ENCODE measurements around the gene NUBP1. TPM values are rescaled to one million over a fixed set of nuclear protein-coding genes. Genes with fewer than 3 reads are reported as not detected.
A peak's percentile ranks its signal among the peaks of the same experiment; 100 is the strongest.
"Not testable (repeated sequence)": the region's sequence is repeated elsewhere in the genome, so short reads cannot be mapped to it uniquely, and the experiment has no call there.

NUBP1 gene
- total RNA-seq, 2 experiments from 2014 or later, result 22.3 to 23.0 TPM

GRCh38 chr16:10738231-10739077, 5.2 kb upstream of the NUBP1 start:
- no peak overlapping the region for H3K4me3 Mint-ChIP-seq
- intact Hi-C loops (cut with micrococcal nuclease), result no loop called here
- H3K4me1 Mint-ChIP-seq (ENCODE audit: low read depth), result peaks cover 24% of the 10 kb centered on the region
- no peaks in the 10 kb centered on the region for H3K27me3 Mint-ChIP-seq (ENCODE audit: low read depth)
- no peaks in the 10 kb centered on the region for H3K9me3 Mint-ChIP-seq
- peak; percentile 65 for DNase-seq
- CTCF ChIA-PET, result interaction anchor here (0.7 to 4.2 kb wide), 5 partner anchors 57 to 481 kb away, joined by 3 to 32 read pairs (median 5); no protein-coding TSS in a partner anchor
- no peak overlapping the region for H3K27ac Mint-ChIP-seq
- no peaks in the 10 kb centered on the region for H3K36me3 Mint-ChIP-seq (ENCODE audit: low read depth)

- no peak overlapping the region for H3K27ac Mint-ChIP-seq
Observed at GRCh38 chr16:10740000-10740844, 3.4 kb upstream of the NUBP1 start.

GRCh38 chr16:10740845-10741208, 2.8 kb upstream of the NUBP1 start:
- H3K9me3 Mint-ChIP-seq, result no peaks in the 10 kb centered on the region
- H3K36me3 Mint-ChIP-seq (ENCODE audit: low read depth), result peaks cover 4% of the 10 kb centered on the region
- H3K4me1 Mint-ChIP-seq (ENCODE audit: low read depth), result peaks cover 37% of the 10 kb centered on the region
- no peaks in the 10 kb centered on the region for H3K27me3 Mint-ChIP-seq (ENCODE audit: low read depth)
- intact Hi-C loops (cut with micrococcal nuclease), result loop anchor here (5.0 to 10.0 kb wide), 7 partner anchors 131 to 1344 kb away; partner anchors contain the start of genes ATF7IP2, GSPT1 and SOCS1
- no peak overlapping the region for H3K27ac Mint-ChIP-seq
- CTCF ChIA-PET, result interaction anchor here (1.0 kb wide), 1 partner anchor 220 kb away, joined by 3 read pairs; no protein-coding TSS in a partner anchor
- H3K4me3 Mint-ChIP-seq, result no peak overlapping the region
- DNase-seq, result no peak

More at GRCh38 chr16:10740000-10740844, 3.4 kb upstream of the NUBP1 start:
- no peaks in the 10 kb centered on the region for H3K9me3 Mint-ChIP-seq
- no peak overlapping the region for H3K4me3 Mint-ChIP-seq
- H3K27me3 Mint-ChIP-seq (ENCODE audit: low read depth), result no peaks in the 10 kb centered on the region
- H3K36me3 Mint-ChIP-seq (ENCODE audit: low read depth), result peaks cover 4% of the 10 kb centered on the region
- H3K4me1 Mint-ChIP-seq (ENCODE audit: low read depth), result peaks cover 31% of the 10 kb centered on the region
- DNase-seq, result no peak
- intact Hi-C loops (cut with micrococcal nuclease), result loop anchor here (5.0 to 10.0 kb wide), 7 partner anchors 132 to 1345 kb away; partner anchors contain the start of genes ATF7IP2, GSPT1 and SOCS1
- CTCF ChIA-PET, result interaction anchor here (0.8 to 1.0 kb wide), 2 partner anchors 179 to 219 kb away, joined by 3 read pairs; no protein-coding TSS in a partner anchor

GRCh38 chr16:10741249-10741648, 2.4 kb upstream of the NUBP1 start:
- not testable (repeated sequence) for H3K27ac Mint-ChIP-seq; H3K9me3 Mint-ChIP-seq; DNase-seq; H3K4me3 Mint-ChIP-seq; H3K27me3 Mint-ChIP-seq (ENCODE audit: low read depth); H3K36me3 Mint-ChIP-seq (ENCODE audit: low read depth)
- CTCF ChIA-PET, result interaction anchor here (1.0 kb wide), 1 partner anchor 220 kb away, joined by 3 read pairs; no protein-coding TSS in a partner anchor
- peaks cover 38% of the 10 kb centered on the region for H3K4me1 Mint-ChIP-seq (ENCODE audit: low read depth)
- intact Hi-C loops (cut with micrococcal nuclease), result loop anchor here (5.0 to 10.0 kb wide), 7 partner anchors 131 to 1344 kb away; partner anchors contain the start of genes ATF7IP2, GSPT1 and SOCS1

GRCh38 chr16:10741844-10742243, 1.8 kb upstream of the NUBP1 start:
- H3K36me3 Mint-ChIP-seq (ENCODE audit: low read depth), result peaks cover 4% of the 10 kb centered on the region
- H3K4me3 Mint-ChIP-seq, result no peak overlapping the region
- intact Hi-C loops (cut with micrococcal nuclease), result loop anchor here (5.0 to 10.0 kb wide), 7 partner anchors 130 to 1343 kb away; partner anchors contain the start of genes ATF7IP2, GSPT1 and SOCS1
- DNase-seq, result no peak
- CTCF ChIA-PET, result interaction anchor here (0.7 kb wide), 1 partner anchor 173 kb away, joined by 3 read pairs; no protein-coding TSS in a partner anchor
- H3K27ac Mint-ChIP-seq, result no peak overlapping the region
- H3K27me3 Mint-ChIP-seq (ENCODE audit: low read depth), result no peaks in the 10 kb centered on the region
- peaks cover 38% of the 10 kb centered on the region for H3K4me1 Mint-ChIP-seq (ENCODE audit: low read depth)
- H3K9me3 Mint-ChIP-seq, result no peaks in the 10 kb centered on the region

GRCh38 chr16:10743227-10743609, 424 bp upstream of the NUBP1 start:
- peaks cover 31% of the 10 kb centered on the region for H3K4me1 Mint-ChIP-seq (ENCODE audit: low read depth)
- H3K36me3 Mint-ChIP-seq (ENCODE audit: low read depth), result peaks cover 4% of the 10 kb centered on the region
- no peaks in the 10 kb centered on the region for H3K9me3 Mint-ChIP-seq
- CTCF ChIA-PET, result interaction anchor here (1.2 kb wide), 1 partner anchor 11 kb away, joined by 4 read pairs; no protein-coding TSS in a partner anchor
- no peaks in the 10 kb centered on the region for H3K27me3 Mint-ChIP-seq (ENCODE audit: low read depth)
- no peak for DNase-seq
- H3K4me3 Mint-ChIP-seq, result peak overlapping the region; percentile 90
- intact Hi-C loops (cut with micrococcal nuclease), result loop anchor here (5.0 to 10.0 kb wide), 7 partner anchors 129 to 1342 kb away; partner anchors contain the start of genes ATF7IP2, GSPT1 and SOCS1
- peak overlapping the region; percentile 100 for H3K27ac Mint-ChIP-seq

GRCh38 chr16:10744370-10745030, 858 bp downstream of the NUBP1 start:
- no peak for DNase-seq
- H3K4me3 Mint-ChIP-seq, result peak overlapping the region; percentile 90
- peak overlapping the region; percentile 100 for H3K27ac Mint-ChIP-seq
- peaks cover 7% of the 10 kb centered on the region for H3K36me3 Mint-ChIP-seq (ENCODE audit: low read depth)
- no peaks in the 10 kb centered on the region for H3K9me3 Mint-ChIP-seq
- intact Hi-C loops (cut with micrococcal nuclease), result loop anchor here (1.0 to 10.0 kb wide), 9 partner anchors 128 to 1340 kb away; partner anchors contain the start of genes ATF7IP2, DEXI, GSPT1 and SOCS1
- H3K27me3 Mint-ChIP-seq (ENCODE audit: low read depth), result no peaks in the 10 kb centered on the region
- CTCF ChIA-PET, result interaction anchor here (0.6 to 2.1 kb wide), 10 partner anchors 9 to 1736 kb away, joined by 3 to 11 read pairs (median 3); partner anchors contain the start of gene DEXI
- peaks cover 29% of the 10 kb centered on the region for H3K4me1 Mint-ChIP-seq (ENCODE audit: low read depth)

GRCh38 chr16:10745841-10746240, 2.2 kb downstream of the NUBP1 start:
- Mint-ChIP-seq H3K36me3 (ENCODE audit: low read depth) (peaks cover 7% of the 10 kb centered on the region), H3K27me3 (ENCODE audit: low read depth) (no peaks in the 10 kb centered on the region), H3K4me3 (peak overlapping the region; percentile 5), H3K4me1 (ENCODE audit: low read depth) (peaks cover 30% of the 10 kb centered on the region), H3K27ac (no peak overlapping the region), H3K9me3 (no peaks in the 10 kb centered on the region)
- CTCF ChIA-PET, result no interaction called here
- DNase-seq, result no peak
- intact Hi-C loops (cut with micrococcal nuclease), result loop anchor here (2.0 to 10.0 kb wide), 5 partner anchors 173 to 1339 kb away; partner anchors contain the start of gene SOCS1

GRCh38 chr16:10750793-10751192, 7.2 kb downstream of the NUBP1 start:
- CTCF ChIA-PET, result interaction anchor here (0.7 kb wide), 1 partner anchor 1648 kb away, joined by 3 read pairs; no protein-coding TSS in a partner anchor
- intact Hi-C loops (cut with micrococcal nuclease), result no loop called here
- H3K27me3 Mint-ChIP-seq (ENCODE audit: low read depth), result no peaks in the 10 kb centered on the region
- peaks cover 30% of the 10 kb centered on the region for H3K4me1 Mint-ChIP-seq (ENCODE audit: low read depth)
- H3K4me3 Mint-ChIP-seq, result no peak overlapping the region
- no peak for DNase-seq
- no peaks in the 10 kb centered on the region for H3K9me3 Mint-ChIP-seq
- no peak overlapping the region for H3K27ac Mint-ChIP-seq
- H3K36me3 Mint-ChIP-seq (ENCODE audit: low read depth), result peaks cover 12% of the 10 kb centered on the region

- Mint-ChIP-seq H3K27me3 (ENCODE audit: low read depth) (no peaks in the 10 kb centered on the region), H3K9me3 (no peaks in the 10 kb centered on the region), H3K4me1 (ENCODE audit: low read depth) (peaks cover 29% of the 10 kb centered on the region), H3K36me3 (ENCODE audit: low read depth) (peaks cover 14% of the 10 kb centered on the region), H3K27ac (no peak overlapping the region), H3K4me3 (no peak overlapping the region)
- CTCF ChIA-PET, result interaction anchor here (0.6 to 1.0 kb wide), 4 partner anchors 32 to 1648 kb away, joined by 3 to 4 read pairs (median 3); no protein-coding TSS in a partner anchor
- peak; percentile 32 for DNase-seq
- intact Hi-C loops (cut with micrococcal nuclease), result no loop called here
Observed at GRCh38 chr16:10751291-10751697, 7.7 kb downstream of the NUBP1 start.

GRCh38 chr16:10752843-10753523, 9.3 kb downstream of the NUBP1 start:
- intact Hi-C loops (cut with micrococcal nuclease), result no loop called here
- Mint-ChIP-seq H3K27me3 (ENCODE audit: low read depth) (no peaks in the 10 kb centered on the region), H3K36me3 (ENCODE audit: low read depth) (peaks cover 21% of the 10 kb centered on the region), H3K9me3 (no peaks in the 10 kb centered on the region), H3K27ac (no peak overlapping the region), H3K4me1 (ENCODE audit: low read depth) (peaks cover 29% of the 10 kb centered on the region), H3K4me3 (no peak overlapping the region)
- CTCF ChIA-PET, result interaction anchor here (0.7 to 1.1 kb wide), 2 partner anchors 8 to 166 kb away, joined by 3 read pairs; no protein-coding TSS in a partner anchor
- peak; percentile 11 for DNase-seq
